Endometrial microvascular endothelial cells (primary cell): ENCODE data around the gene ADGRG2. TPM values are rescaled to one million over a fixed set of nuclear protein-coding genes. Genes with fewer than 3 reads are reported as not detected.
"Not testable (repeated sequence)": the region's sequence is repeated elsewhere in the genome, so short reads cannot be mapped to it uniquely, and the experiment has no call there.

Source experiments
- in situ Hi-C: cut with HindIII; loops from 2 replicates; pipeline ENCODE4 v1.10.0; 2017; ENCODE audit warnings: low sequenced_read_pairs, low pct_unique_long_range_greater_than_20kb; ENCODE audit errors: inconsistent ontology term
- total RNA-seq: library from RNA; depleted of rRNA; stranded (reverse); fragments of >200 nt; gene quantifications from one replicate; pipeline ENCODE4 v1.2.3, GENCODE V29; 2015; ENCODE audit errors: inconsistent ontology term

The ADGRG2 gene
- total RNA-seq, 1 donor from 2014 or later = not detected

GRCh38 chrX:19024366-19024765, 97.9 kb downstream of the ADGRG2 start:
- in situ Hi-C loops = no loop called here

- in situ Hi-C loops = no loop called here
Observed at GRCh38 chrX:19019996-19020395, 102.3 kb downstream of the ADGRG2 start.

GRCh38 chrX:19017271-19017670, 105.0 kb downstream of the ADGRG2 start:
- in situ Hi-C loops = no loop called here

GRCh38 chrX:19016614-19017013, 105.7 kb downstream of the ADGRG2 start:
- in situ Hi-C loops = not testable (repeated sequence)

GRCh38 chrX:19007868-19008267, 114.4 kb downstream of the ADGRG2 start:
- in situ Hi-C loops = no loop called here

- in situ Hi-C loops = no loop called here
Observed at GRCh38 chrX:19007011-19007410, 115.3 kb downstream of the ADGRG2 start.

GRCh38 chrX:19005909-19006308, 116.4 kb downstream of the ADGRG2 start:
- in situ Hi-C loops = no loop called here

- in situ Hi-C loops = no loop called here
Observed at GRCh38 chrX:19003756-19004155, 118.5 kb downstream of the ADGRG2 start.

- in situ Hi-C loops = no loop called here
Observed at GRCh38 chrX:18998653-18999052, 123.6 kb downstream of the ADGRG2 start.

- in situ Hi-C loops = no loop called here
Observed at GRCh38 chrX:18997916-18998315, 124.4 kb downstream of the ADGRG2 start.

GRCh38 chrX:18996536-18996935, 125.7 kb downstream of the ADGRG2 start:
- in situ Hi-C loops = no loop called here

- in situ Hi-C loops = no loop called here
Observed at GRCh38 chrX:18995221-18995620, 127.0 kb downstream of the ADGRG2 start.

- in situ Hi-C loops = no loop called here
Observed at GRCh38 chrX:18994713-18995112, 127.6 kb downstream of the ADGRG2 start.

- in situ Hi-C loops = no loop called here
Observed at GRCh38 chrX:18992829-18993228, 129.4 kb downstream of the ADGRG2 start.

- in situ Hi-C loops = no loop called here
Observed at GRCh38 chrX:18985186-18985435, 137.2 kb downstream of the ADGRG2 start.

- in situ Hi-C loops = no loop called here
Observed at GRCh38 chrX:18984381-18985185, 137.7 kb downstream of the ADGRG2 start.

- in situ Hi-C loops = no loop called here
Observed at GRCh38 chrX:18983666-18984380, 138.4 kb downstream of the ADGRG2 start, which contains the start of gene PHKA2. Gene PHKA2 (minus strand): TSS chrX:18984114. CDS start chrX:18983932, 182 bp downstream.

GRCh38 chrX:18981124-18981807, 141.0 kb downstream of the ADGRG2 start:
- in situ Hi-C loops = no loop called here

- in situ Hi-C loops = not testable (repeated sequence)
Observed at GRCh38 chrX:18980262-18980661, 142.0 kb downstream of the ADGRG2 start.

GRCh38 chrX:18974993-18975392, 147.3 kb downstream of the ADGRG2 start:
- in situ Hi-C loops = no loop called here
